Stimulated activated naive CD8-positive, alpha-beta T cell treated with anti-CD3 and anti-CD28 coated beads, Interleukin-15, Interleukin-2, amounts not matched to agents 100 U/mL and 50 U/mL, for 24 hours (primary cell): Measurements from ENCODE around the gene EP400.
A peak's percentile ranks its signal among the peaks of the same experiment; 100 is the strongest.

Experiments used
- ATAC-seq: fragments of 150-1000 bp; cut with Tn5 transposase; one replicate; pipeline ENCODE4 v1.10.0; 2021
- DNase-seq: peaks from one replicate; pipeline ENCODE4 v3.0.0; 2021

The EP400 gene

DNA sequence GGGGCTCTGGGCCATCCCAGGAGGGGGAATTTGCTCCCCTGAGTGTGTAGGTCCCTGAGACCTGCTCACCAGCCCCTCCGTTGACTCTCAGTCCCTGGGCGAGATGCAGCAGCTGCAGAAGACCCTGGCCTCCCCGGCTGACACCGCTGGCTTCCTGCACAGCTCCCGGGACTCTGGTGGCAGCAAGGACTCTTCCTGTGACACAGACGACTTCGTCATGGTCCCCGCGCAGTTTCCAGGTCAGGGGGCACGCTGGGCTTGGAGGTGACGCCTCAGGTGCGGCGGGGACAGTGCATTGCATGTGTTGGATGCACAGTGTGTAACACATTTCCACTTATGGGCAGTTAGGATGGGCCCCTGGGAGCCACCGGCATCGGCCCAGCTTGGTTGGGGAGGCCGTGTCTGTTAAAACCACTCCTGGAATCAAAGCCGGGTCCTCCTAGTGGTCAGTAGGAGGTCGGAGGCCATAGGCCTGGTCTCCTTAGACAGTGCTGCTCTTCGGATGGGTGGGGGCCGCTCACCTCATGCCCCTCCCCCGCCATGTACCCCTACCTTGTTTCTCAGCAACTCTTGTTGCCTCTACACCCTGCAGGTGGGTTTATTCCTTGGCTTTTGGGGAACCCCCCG, 37.8 kb upstream of the EP400 start:
- DNase-seq, result no peak
- ATAC-seq, result no peak

GRCh38 chr12:131912518-131913274, 37.0 kb upstream of the EP400 start:
- no peak for DNase-seq
- ATAC-seq, result no peak

GRCh38 chr12:131913666-131914065, 36.1 kb upstream of the EP400 start:
- DNase-seq (no peak), ATAC-seq (no peak)

GRCh38 chr12:131914179-131914702, 35.5 kb upstream of the EP400 start:
- ATAC-seq, result no peak
- DNase-seq, result no peak

GRCh38 chr12:131915000-131915689, 34.6 kb upstream of the EP400 start:
- DNase-seq, result no peak
- no peak for ATAC-seq

DNA sequence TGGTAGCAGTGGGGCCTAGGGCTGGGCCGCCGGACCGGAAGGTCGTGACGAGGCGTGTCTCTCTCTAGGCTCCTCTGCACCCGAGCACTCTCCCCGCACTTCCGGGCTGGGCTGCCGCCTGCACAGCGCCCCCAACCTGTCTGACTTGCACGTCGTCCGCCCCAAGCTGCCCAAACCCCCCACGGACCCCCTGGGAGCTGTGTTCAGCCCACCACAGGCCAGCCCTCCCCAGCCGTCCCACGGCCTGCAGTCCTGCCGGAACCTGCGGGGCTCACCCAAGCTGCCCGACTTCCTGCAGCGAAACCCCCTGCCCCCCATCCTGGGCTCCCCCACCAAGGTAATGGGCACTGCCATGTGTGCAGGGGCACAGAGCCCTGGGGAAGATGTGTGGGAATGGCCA, 33.9 kb upstream of the EP400 start:
- DNase-seq, result no peak
- ATAC-seq, result no peak

- ATAC-seq (no peak), DNase-seq (no peak)
Observed at GRCh38 chr12:131916306-131917138, 33.2 kb upstream of the EP400 start.

GRCh38 chr12:131917139-131917710, 32.5 kb upstream of the EP400 start:
- DNase-seq (peak; percentile 23), ATAC-seq (no peak)

DNA sequence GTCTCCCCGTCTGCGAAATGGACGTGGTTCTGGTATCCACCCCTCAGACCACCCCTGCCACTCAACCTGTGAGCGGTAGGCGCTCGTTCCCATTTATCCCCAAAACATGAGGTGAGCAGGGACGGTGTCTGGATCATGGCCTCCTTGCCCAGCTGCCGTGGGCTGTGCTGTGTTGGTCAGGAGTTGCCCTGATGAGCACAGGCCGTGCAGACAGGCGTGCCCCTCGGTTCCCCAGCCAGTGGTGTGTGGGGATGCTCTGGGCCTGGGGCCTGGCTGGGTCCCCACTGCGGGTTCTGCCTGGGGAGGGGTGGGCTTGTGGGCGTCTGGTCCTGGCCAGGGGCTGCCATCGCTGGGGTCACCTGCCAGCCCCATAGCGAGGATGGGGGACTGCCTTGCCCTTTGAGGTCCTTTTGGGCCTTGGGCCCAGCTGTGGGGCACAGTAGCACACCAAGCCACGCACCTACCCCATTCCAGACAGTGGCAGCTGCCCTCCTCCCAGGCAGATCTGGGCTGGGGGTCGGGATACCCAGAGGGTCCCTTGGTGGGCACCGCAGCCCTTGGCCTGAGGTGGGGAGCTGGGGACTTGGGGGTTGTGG, 31.9 kb upstream of the EP400 start:
- no peak for ATAC-seq

DNA sequence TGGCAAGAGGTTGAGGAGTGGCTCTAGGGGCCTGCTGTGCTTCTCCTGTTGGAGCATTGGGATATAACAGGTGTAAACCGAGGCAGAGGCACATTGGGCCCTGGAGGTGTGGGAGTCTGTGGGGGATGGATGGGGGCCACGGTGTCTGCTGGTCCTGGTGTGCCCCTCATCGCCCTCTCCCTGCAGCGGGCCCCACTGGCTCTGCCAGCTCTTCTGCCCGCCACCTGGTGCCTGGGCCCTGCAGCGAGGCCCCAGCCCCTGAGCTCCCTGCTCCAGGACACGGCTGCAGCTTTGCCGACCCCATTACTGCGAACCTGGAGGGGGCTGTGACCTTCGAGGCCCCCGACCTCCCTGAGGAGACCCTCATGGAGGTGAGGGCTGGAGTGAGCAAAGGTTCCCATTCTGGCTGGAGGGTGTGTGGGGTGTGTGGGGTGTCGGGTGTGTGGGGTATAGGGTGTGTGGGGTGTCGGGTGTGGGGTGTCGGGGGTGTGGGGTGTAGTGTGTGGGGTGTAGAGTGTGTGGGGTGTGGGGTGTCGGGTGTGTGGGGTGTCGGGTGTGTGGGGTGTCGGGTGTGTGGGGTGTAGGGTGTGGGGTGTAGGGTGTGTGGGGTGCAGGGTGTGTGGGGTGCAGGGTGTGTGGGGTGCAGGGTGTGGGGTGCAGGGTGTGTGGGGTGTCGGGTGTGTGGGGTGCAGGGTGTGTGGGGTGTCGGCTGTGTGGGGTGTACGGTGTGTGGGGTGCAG, 31.3 kb upstream of the EP400 start:
- ATAC-seq, result no peak

More for the DNA sequence above, 31.9 kb upstream of the EP400 start:
- no peak for DNase-seq

DNA sequence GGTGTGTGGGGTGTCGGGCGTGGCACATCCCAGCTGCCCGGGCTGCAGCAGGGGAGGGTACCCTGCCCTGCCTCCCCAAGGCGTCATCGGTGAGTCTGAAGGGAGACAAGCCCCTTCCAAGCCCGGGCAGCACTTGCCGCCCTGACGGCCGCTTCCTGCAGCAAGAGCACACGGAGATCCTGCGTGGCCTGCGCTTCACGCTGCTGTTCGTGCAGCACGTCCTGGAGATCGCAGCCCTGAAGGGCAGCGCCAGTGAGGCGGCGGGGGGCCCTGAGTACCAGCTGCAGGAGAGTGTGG, 30.7 kb upstream of the EP400 start:
- no peak for DNase-seq
- ATAC-seq, result no peak

More for the DNA sequence above, 31.3 kb upstream of the EP400 start:
- DNase-seq, result no peak

DNA sequence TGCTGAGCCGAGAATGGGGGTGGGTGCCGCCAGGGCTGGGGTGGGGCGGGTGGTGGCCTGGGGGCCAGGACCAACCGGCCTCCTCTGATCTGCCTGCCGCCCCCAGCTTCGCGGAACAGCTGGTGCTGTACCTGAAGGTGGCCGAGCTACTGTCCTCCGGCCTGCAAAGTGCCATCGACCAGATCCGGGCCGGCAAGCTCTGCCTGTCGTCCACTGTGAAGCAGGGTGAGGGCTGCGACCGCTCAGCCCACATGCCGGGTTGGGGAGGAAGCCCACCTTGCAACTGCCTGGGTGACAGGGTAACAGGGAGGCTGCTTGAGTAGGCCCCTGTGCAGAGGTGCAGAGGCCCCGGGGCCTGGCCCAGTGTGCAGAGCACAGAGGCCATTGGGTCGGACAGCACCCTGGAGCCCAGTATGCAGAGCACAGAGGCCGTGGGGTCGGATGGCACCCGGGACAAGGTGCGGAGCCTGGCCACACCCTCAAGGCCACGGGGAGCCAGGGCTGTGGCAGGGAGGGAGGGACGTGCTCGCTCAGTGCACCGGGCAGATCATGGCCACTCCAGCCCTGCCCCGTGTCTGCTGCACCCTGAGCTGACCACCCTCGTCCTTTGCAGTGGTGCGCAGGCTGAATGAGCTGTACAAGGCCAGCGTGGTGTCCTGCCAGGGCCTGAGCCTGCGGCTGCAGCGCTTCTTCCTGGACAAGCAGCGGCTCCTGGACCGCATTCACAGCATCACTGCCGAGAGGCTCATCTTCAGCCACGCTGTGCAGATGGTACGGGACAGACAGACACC, 30.2 kb upstream of the EP400 start:
- ATAC-seq (no peak), DNase-seq (no peak)

DNA sequence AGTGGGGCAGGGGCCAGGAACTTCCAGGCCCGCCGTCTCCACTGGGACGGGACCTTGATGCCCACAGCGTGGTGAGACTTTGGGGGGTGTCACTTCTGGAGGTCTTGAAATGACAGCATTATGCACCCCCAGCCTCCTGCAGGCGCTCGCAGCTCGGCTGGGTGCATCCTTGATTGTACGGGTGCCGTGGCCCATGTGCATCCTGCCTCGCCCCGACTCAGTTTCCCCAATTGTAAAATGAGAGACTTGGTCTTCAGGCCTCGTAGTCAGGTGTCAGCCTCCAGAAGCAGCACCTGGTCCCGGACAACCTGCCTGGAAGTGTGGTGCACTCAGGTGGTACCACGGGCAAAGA, 29.6 kb upstream of the EP400 start:
- DNase-seq (no peak), ATAC-seq (no peak)

DNA sequence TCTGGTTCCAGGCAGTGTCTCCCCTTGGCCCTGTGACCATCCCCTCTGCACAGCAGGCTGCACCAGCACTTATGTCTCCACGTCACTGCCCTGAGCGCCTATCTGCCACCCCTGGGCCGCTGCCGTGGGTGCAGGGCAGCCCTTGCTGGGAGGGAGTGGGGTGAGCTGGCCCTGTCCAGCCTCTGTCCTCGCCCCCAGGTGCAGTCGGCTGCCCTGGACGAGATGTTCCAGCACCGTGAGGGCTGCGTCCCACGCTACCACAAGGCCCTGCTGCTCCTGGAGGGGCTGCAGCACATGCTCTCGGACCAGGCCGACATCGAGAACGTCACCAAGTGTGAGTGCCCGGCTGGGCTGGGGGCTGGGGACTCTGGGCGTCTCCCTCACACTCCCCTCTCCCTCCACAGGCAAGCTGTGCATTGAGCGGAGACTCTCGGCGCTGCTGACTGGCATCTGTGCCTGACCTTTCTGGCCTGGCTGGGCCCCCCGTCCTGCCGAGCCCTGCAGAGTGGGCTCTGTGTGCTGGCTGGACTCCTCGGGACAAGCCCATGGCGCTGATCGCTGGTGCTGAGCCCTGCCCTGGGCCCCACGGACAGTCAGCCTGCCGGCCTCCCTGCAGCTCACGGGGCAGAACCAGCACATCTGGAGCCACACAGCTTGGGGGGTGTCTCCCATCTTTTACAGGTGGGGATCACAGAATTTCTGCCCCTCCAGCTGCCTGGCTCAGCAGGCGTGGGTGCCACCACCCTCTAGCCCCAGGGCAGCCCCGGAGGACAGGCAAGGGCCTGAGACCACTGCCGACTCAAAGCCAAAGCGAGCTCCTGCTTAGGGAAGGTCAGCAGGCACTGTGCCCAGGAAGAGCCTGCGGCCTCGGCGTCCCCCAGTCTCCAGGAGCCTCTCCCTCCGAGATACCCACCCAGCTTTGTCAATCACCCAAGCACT, 28.6 kb upstream of the EP400 start:
- ATAC-seq, result no peak
- no peak for DNase-seq

GRCh38 chr12:131921866-131922769, 27.6 kb upstream of the EP400 start:
- DNase-seq (no peak), ATAC-seq (no peak)

DNA sequence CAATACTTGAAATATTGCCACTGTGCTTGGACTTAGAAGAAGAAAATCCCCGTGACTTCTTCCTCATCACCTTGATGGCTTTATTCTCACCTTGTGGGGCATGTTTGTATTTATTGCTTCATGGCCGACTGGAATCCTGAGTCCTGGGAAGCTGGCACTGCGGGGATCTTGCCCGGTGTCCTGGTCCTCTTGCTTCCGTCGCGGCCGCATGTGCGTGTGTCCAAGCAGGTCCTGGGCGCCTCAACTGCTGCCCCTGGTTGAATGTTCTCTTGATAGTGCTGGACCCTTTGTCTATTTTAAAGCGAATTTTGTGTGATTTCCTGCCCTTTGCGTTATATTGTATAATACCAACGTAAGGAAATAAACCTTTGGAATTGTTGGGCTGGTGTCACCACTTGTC, 27.0 kb upstream of the EP400 start:
- DNase-seq, result no peak
- no peak for ATAC-seq

- ATAC-seq (no peak), DNase-seq (no peak)
Observed at GRCh38 chr12:131923260-131923659, 26.5 kb upstream of the EP400 start.
